ENCODE results near the gene DNAJB9. TPM values are rescaled to one million over a fixed set of nuclear protein-coding genes. Genes with fewer than 3 reads are reported as not detected.

The DNAJB9 gene
- total RNA-seq, 1 donor from 2014 or later: 26.6 TPM

DNA sequence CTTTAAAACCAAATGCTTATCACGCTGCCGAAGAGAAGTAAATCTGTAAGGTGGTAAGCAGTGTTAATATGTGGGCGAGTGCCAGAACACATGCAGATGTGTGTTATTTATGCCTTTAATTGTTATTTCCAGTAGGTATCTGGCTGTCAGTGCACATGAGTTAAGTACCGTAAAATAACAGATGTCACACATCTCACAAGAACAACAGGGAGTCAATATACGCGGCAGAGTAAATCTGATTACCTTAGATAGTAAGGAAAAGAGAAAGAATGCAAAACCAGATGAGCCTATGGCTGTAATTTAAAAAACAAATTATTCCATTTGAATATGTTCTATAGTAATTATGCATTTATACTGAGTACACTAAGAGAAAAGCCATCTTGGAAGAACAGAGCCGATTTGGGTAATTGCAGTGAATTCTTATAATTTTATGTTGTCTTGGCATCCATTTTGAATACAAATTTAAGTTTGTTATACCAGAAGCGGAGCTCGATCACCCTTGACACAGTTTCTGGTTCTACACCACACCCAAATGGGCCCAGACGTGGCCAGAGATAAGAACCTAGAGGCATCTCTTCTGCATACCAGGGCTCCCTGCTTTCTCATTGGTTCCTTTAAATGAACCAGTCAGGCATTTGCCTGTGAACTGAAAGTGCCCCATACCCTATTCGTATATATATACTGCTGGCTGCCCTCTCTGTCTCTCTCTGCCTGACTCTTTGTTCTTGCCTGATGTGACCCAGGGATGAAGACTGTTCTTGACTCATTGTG, 34.8 kb downstream of the DNAJB9 start:
- TF ChIP-seq EZH2 (IDR thresholded peaks at IDR 0.05) (no peak), EZH2phosphoT487 (IDR thresholded peaks at IDR 0.05) (no peak)
- TF ChIP-seq, protein P1, sequence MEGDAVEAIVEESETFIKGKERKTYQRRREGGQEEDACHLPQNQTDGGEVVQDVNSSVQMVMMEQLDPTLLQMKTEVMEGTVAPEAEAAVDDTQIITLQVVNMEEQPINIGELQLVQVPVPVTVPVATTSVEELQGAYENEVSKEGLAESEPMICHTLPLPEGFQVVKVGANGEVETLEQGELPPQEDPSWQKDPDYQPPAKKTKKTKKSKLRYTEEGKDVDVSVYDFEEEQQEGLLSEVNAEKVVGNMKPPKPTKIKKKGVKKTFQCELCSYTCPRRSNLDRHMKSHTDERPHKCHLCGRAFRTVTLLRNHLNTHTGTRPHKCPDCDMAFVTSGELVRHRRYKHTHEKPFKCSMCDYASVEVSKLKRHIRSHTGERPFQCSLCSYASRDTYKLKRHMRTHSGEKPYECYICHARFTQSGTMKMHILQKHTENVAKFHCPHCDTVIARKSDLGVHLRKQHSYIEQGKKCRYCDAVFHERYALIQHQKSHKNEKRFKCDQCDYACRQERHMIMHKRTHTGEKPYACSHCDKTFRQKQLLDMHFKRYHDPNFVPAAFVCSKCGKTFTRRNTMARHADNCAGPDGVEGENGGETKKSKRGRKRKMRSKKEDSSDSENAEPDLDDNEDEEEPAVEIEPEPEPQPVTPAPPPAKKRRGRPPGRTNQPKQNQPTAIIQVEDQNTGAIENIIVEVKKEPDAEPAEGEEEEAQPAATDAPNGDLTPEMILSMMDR (IDR thresholded peaks at IDR 0.05): no peak
- no peak overlapping the region for H3K4me2 ChIP-seq
- H3K27ac ChIP-seq: no peak overlapping the region
- no peaks in the 10 kb centered on the region for H3K27me3 ChIP-seq
- Mint-ChIP-seq H3K36me3 (no peaks in the 10 kb centered on the region), H3K4me1 (peaks cover 25% of the 10 kb centered on the region), H3K9me3 (no peaks in the 10 kb centered on the region), H3K27me3 (ENCODE audit: insufficient read depth, low read depth) (peaks cover 2% of the 10 kb centered on the region), H3K4me3 (no peak overlapping the region), H3K27ac (no peak overlapping the region)
- H4K20me1 ChIP-seq (ENCODE audit: low read depth): no peaks in the 10 kb centered on the region
- no peaks in the 10 kb centered on the region for H3K36me3 ChIP-seq
- no peak for DNase-seq (ENCODE audit: low spot score)
- H3K79me2 ChIP-seq (ENCODE audit: low read depth): no peaks in the 10 kb centered on the region
- H3K9ac ChIP-seq: no peak overlapping the region
- H3F3A ChIP-seq (ENCODE audit: low read depth): no peaks in the 10 kb centered on the region
- H2AFZ ChIP-seq (replicated peaks): peak overlapping the region; percentile 20
- H3K9me3 ChIP-seq (ENCODE audit: low read depth): no peaks in the 10 kb centered on the region
- H3K4me1 ChIP-seq: no peaks in the 10 kb centered on the region
- H3K4me3 ChIP-seq: no peak overlapping the region

GRCh38 chr7:108605559-108606201, 36.0 kb downstream of the DNAJB9 start:
- no peak overlapping the region for H3K27ac Mint-ChIP-seq
- H3K9me3 Mint-ChIP-seq: no peaks in the 10 kb centered on the region
- H3K27me3 Mint-ChIP-seq (ENCODE audit: insufficient read depth, low read depth): peaks cover 2% of the 10 kb centered on the region
- H3K4me2 ChIP-seq: no peak overlapping the region
- H3K27ac ChIP-seq: no peak overlapping the region
- no peak overlapping the region for H3K4me3 Mint-ChIP-seq
- H3K4me1 Mint-ChIP-seq: peaks cover 16% of the 10 kb centered on the region
- peak overlapping the region; percentile 20 for H2AFZ ChIP-seq (replicated peaks)
- no peaks in the 10 kb centered on the region for H3K79me2 ChIP-seq (ENCODE audit: low read depth)
- H3K4me1 ChIP-seq: no peaks in the 10 kb centered on the region
- no peak overlapping the region for H3K4me3 ChIP-seq
- no peaks in the 10 kb centered on the region for H3F3A ChIP-seq (ENCODE audit: low read depth)
- no peaks in the 10 kb centered on the region for H3K36me3 ChIP-seq
- no peaks in the 10 kb centered on the region for H4K20me1 ChIP-seq (ENCODE audit: low read depth)
- no peaks in the 10 kb centered on the region for H3K27me3 ChIP-seq
- no peaks in the 10 kb centered on the region for H3K9me3 ChIP-seq (ENCODE audit: low read depth)
- DNase-seq (ENCODE audit: low spot score): no peak
- TF ChIP-seq EZH2 (IDR thresholded peaks at IDR 0.05) (no peak), EZH2phosphoT487 (IDR thresholded peaks at IDR 0.05) (no peak)
- TF ChIP-seq, protein P1 (IDR thresholded peaks at IDR 0.05): no peak
- no peaks in the 10 kb centered on the region for H3K36me3 Mint-ChIP-seq
- H3K9ac ChIP-seq: no peak overlapping the region

GRCh38 chr7:108609643-108610042, 40.0 kb downstream of the DNAJB9 start:
- H3K4me3 Mint-ChIP-seq: no peak overlapping the region
- H4K20me1 ChIP-seq (ENCODE audit: low read depth): no peaks in the 10 kb centered on the region
- no peak overlapping the region for H3K27ac ChIP-seq
- no peak overlapping the region for H3K4me3 ChIP-seq
- peaks cover 6% of the 10 kb centered on the region for H3K4me1 Mint-ChIP-seq
- no peaks in the 10 kb centered on the region for H3K9me3 Mint-ChIP-seq
- DNase-seq (ENCODE audit: low spot score): no peak
- H3F3A ChIP-seq (ENCODE audit: low read depth): no peaks in the 10 kb centered on the region
- no peaks in the 10 kb centered on the region for H3K27me3 Mint-ChIP-seq (ENCODE audit: insufficient read depth, low read depth)
- no peak overlapping the region for H3K9ac ChIP-seq
- H3K4me2 ChIP-seq: no peak overlapping the region
- no peaks in the 10 kb centered on the region for H3K79me2 ChIP-seq (ENCODE audit: low read depth)
- H3K9me3 ChIP-seq (ENCODE audit: low read depth): no peaks in the 10 kb centered on the region
- TF ChIP-seq, protein P1 (IDR thresholded peaks at IDR 0.05): no peak
- no peak for TF ChIP-seq EZH2 (IDR thresholded peaks at IDR 0.05)
- TF ChIP-seq EZH2phosphoT487 (IDR thresholded peaks at IDR 0.05): no peak
- H3K36me3 Mint-ChIP-seq: no peaks in the 10 kb centered on the region
- H3K27ac Mint-ChIP-seq: no peak overlapping the region
- no peaks in the 10 kb centered on the region for H3K27me3 ChIP-seq
- H3K36me3 ChIP-seq: no peaks in the 10 kb centered on the region
- no peak overlapping the region for H2AFZ ChIP-seq (replicated peaks)
- H3K4me1 ChIP-seq: no peaks in the 10 kb centered on the region
